ENCODE data around the gene DYNLRB1.

- no peak for TF ChIP-seq REST (IDR thresholded peaks at IDR 0.05; ENCODE audit: insufficient read depth in 1 of 2, low read depth in 2 of 2, low read length in 2 of 2)
- no peak for TF ChIP-seq TAF1 (IDR thresholded peaks at IDR 0.05; ENCODE audit: borderline replicate concordance, insufficient read depth, low read length)
- no peak for TF ChIP-seq POLR2AphosphoS5 (IDR thresholded peaks at IDR 0.05; ENCODE audit: low read depth, low read length)
- no peak for TF ChIP-seq SIN3A (IDR thresholded peaks at IDR 0.05; ENCODE audit: borderline replicate concordance, insufficient read depth, low read length)
- TF ChIP-seq FOXP2 (optimal IDR thresholded peaks at IDR 0.05; ENCODE audit: borderline replicate concordance, extremely low read depth, extremely low read length, insufficient read depth): no peak
Measured at GRCh38 chr20:34552569-34552968, 36.3 kb downstream of the DYNLRB1 start.
